Heart left ventricle (tissue), 16 donors: ENCODE measurements around the gene GLIS2. TPM values are rescaled to one million over a fixed set of nuclear protein-coding genes. Genes with fewer than 3 reads are reported as not detected.

Experiments used
- ATAC-seq, 4 donors: fragments of 200-7000 bp; cut with Tn5 transposase; one replicate each; pipeline ENCODE4 v1.9.1; 2020 to 2022; ENCODE audit warnings: moderate library complexity in 4 of 4, mild to moderate bottlenecking in 3 of 4, moderate number of reproducible peaks in 1 of 4
- DNase-seq, 5 donors: peaks; one replicate each; pipeline ENCODE4 v3.0.0-alpha.2; 2020
- H3K27ac ChIP-seq, 12 donors: fragments of 200-600 bp; sonication (generic) in 4 of 12; one replicate each; pipeline versions ENCODE4 v1.5.0 to v1.8.0; 2016 to 2022; ENCODE audit warnings: mild to moderate bottlenecking in 2 of 12
- H3K27me3 ChIP-seq, 9 donors: fragments of 200-600 bp; sonication (generic) in 2 of 9; one replicate each; pipeline versions ENCODE4 v1.5.1 to v1.8.0; 2016 to 2022; ENCODE audit warnings: mild to moderate bottlenecking in 3 of 9
- H3K36me3 ChIP-seq, 9 donors: fragments of 200-600 bp; sonication (generic) in 2 of 9; one replicate each; pipeline versions ENCODE4 v1.5.0 to v1.8.0; 2018 to 2022; ENCODE audit warnings: mild to moderate bottlenecking in 2 of 9
- H3K4me1 ChIP-seq, 12 donors: fragments of 200-600 bp; sonication (generic) in 4 of 12; one replicate each; pipeline versions ENCODE4 v1.5.0 to v1.8.0; 2016 to 2022; ENCODE audit warnings: mild to moderate bottlenecking in 3 of 12
- H3K4me3 ChIP-seq, 12 donors: fragments of 200-600 bp; sonication (generic) in 4 of 12; one replicate each; pipeline versions ENCODE4 v1.5.0 to v1.8.0; 2017 to 2022; ENCODE audit warnings: mild to moderate bottlenecking in 9 of 12, moderate library complexity in 4 of 12
- H3K9me3 ChIP-seq, 12 donors: fragments of 200-600 bp; sonication (generic) in 4 of 12; one replicate each; pipeline versions ENCODE4 v1.5.0 to v1.8.0; 2016 to 2022; ENCODE audit warnings: mild to moderate bottlenecking in 1 of 12
- CTCF ChIP-seq, 12 donors: fragments of 200-600 bp; sonication (generic) in 4 of 12; IDR thresholded peaks; one replicate each; pipeline versions ENCODE4 v1.5.0 to v1.8.0; 2018 to 2022; ENCODE audit warnings: antibody characterized with exemption in 12 of 12, mild to moderate bottlenecking in 5 of 12
- POLR2A ChIP-seq, 2 donors: fragments of 450-650 bp; IDR thresholded peaks; one replicate each; pipeline ENCODE4 v1.6.1; 2017; ENCODE audit warnings: antibody characterized with exemption in 2 of 2, mild to moderate bottlenecking in 2 of 2, moderate library complexity in 2 of 2
- WGBS, 4 donors: extraction: QIAGEN DNeasy Blood & Tissue Kit in 2 of 4; methylation state at CpG; one replicate each; pipeline versions ENCODE4 v1.1.5 to v1.1.7; 2013 to 2018; 5-methylcytosine and 5-hydroxymethylcytosine counted together
- intact Hi-C, 10 donors: fragments of 100-400 bp; cut with DNase I; formaldehyde crosslinking; loops; one replicate each; pipeline versions ENCODE4 v1.11.1 to v1.14.2; 2022
- polyA plus RNA-seq, 2 donors: library from polyadenylated mRNA; stranded (reverse); fragments of 200-250 nt; gene quantifications; one replicate each; pipeline ENCODE4 v1.2.3, GENCODE V29; 2013
- total RNA-seq, 9 donors: library from RNA; depleted of rRNA in 2 of 9; stranded (reverse); fragments of >200 nt in 2 of 9; fragmentation: NEBNext Ultra II Directional in 3 of 9; extraction: Animal tissue kit (Norgen Biotek cat#: 25700) in 3 of 9; gene quantifications; one replicate each; pipeline versions ENCODE4 v1.1.0 to v1.2.4, GENCODE V29; 2016 to 2023
- donor health status: ischemic (EF 13 %, LVEDD 7.1; RV severe dilation, severe dysfunction).
- donor health status: healthy with polysubstance abuse.
- donor health status: DM: no; HTN: yes; CAD: no.
- donor health status: DM: no; HTN: no; CAD: no.
- donor health status: ischemic (EF 25% LVEDD 6.9; RV normal size, moderate dysfunction).
- donor health status: ischemic (EF 25% LVEDD 5.7; RV mildly dilated, moderate dysfunction).
- donor health status: healthy.
- donor health status: DM: yes; HTN: yes; CAD: no.
- donor health status: ischemic (EF 35%, LVEDD 5.7; RV mildly dilated, moderate dysfunction).
- donor health status: nonischemic (EF 11% LVEDD 7.7; RV severe dilation, severe dysfunction).
- donor health status: DM: yes; HTN: yes; CAD: no.
- donor health status: PGD.
- donor health status: ischemic (EF 29% LVEDD 5.4; RV normal size, mild dysfunction).
- donor health status: nonischemic (EF 23%, LVEDD 6.1; RV moderate dilation, normal function).

GLIS2 gene
- total and polyA plus RNA-seq, 11 donors, result 7.6 to 23.4 (median 12.7) TPM

DNA sequence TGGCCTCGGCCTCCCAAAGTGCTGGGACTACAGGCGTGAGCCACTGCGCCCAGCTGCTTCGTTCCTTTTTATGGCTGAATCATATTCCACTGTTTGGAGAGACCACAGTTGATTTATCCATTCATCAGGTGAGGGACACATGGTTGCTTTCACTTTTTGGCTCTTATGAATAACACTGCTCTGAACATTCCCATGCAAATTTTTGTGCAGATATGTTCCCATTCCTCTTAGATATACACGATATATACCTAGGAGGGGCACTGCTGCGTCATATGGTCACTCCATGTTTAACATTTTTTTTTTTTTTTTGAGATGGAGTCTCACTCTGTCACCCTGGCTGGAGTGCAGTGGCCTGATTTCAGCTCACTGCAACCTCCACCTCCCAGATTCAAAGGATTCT, 13.9 kb upstream of the GLIS2 start:
- DNase-seq (no peak), ATAC-seq (no peak)
- TF ChIP-seq POLR2A (IDR thresholded peaks at IDR 0.05), result no peak
- TF ChIP-seq CTCF (IDR thresholded peaks at IDR 0.05), result no peak
- H3K4me3 ChIP-seq, result no peak overlapping the region
- intact Hi-C loops, result no loop called here
- no peaks in the 10 kb centered on the region for H3K27me3 ChIP-seq
- H3K4me1 ChIP-seq, result peaks cover 3 to 30% (median 21%) of the 10 kb centered on the region in 12 donors
- H3K9me3 ChIP-seq, result no peaks in the 10 kb centered on the region
- H3K36me3 ChIP-seq, result peaks cover 0 to 6% (median 0%) of the 10 kb centered on the region in 9 donors
- H3K27ac ChIP-seq, result no peak overlapping the region
- WGBS, 4 donors, result 95 to 98% (median 96%) methylated on average over 6 of the region's 6 CpGs

DNA sequence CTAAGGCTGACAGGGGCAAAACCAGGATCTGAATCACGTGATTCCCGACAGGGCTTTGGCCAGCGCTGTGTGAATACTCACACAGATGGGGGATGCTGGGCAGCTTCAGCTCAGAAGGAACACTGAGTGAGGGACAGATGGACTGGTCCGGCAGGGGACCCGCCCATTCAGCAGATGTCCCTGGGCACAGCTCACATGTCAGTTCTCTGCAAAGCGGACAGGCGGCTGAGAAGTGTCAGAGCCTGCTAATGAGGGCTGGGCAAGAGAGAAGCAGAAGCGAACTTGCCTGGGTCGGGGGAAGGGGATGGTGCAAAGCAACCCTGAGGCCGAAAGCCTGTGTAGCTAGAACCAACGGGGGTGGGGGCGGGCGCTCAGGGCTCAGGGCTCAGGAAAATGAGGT, 11.9 kb upstream of the GLIS2 start:
- WGBS, 4 donors, result 76 to 80% (median 79%) methylated on average over 12 to 13 of the region's 13 CpGs

DNA sequence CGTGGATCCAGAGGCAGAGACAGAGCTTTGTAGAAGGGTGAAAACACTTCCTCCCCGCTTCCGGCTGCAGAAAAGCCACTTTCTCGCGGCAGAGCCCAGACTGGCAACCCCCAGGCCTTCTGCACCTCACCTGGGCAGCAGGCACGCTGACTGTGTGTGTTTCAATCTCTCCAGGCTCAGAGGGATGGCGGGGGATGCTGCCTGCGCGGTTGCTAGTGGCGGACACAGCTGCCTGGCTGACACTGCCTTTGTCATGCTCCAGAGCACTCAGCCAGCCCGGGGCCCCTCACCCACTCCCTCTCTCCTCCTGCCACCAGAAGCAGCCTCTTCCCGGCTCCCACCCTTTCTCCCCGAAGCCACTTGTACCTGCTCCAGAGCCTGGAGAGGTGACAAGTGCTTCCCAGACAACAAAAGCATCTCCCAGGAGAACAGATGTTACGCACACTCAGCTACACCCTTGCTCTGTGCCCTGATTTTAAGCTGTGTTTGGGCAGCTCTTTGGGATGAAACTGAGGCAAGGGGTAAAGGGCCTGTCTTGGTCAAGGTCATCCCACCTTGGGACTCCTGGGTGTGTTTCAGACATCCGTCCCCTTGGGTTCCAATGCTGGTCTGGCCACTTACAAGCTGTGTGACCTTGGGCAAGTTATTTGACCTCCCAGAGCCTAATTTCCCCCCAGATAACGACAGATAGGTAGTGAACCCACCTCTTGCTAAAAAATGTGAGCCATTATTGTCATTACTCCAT, 9.2 kb upstream of the GLIS2 start:
- TF ChIP-seq CTCF (IDR thresholded peaks at IDR 0.05) (no peak), POLR2A (IDR thresholded peaks at IDR 0.05) (no peak)
- intact Hi-C loops, result no loop called here
- Histone ChIP-seq H3K36me3 (peaks cover 0 to 4% (median 0%) of the 10 kb centered on the region in 9 donors), H3K4me3 (peak overlapping the region in 11 of 12 donors; percentile 32 to 72 (median 57)), H3K27me3 (no peaks in the 10 kb centered on the region), H3K4me1 (peaks cover 0 to 25% (median 17%) of the 10 kb centered on the region in 12 donors), H3K9me3 (no peaks in the 10 kb centered on the region), H3K27ac (peak overlapping the region; percentile 59 to 91 (median 84))
- ATAC-seq (no peak), DNase-seq (no peak)
- 51 to 71% (median 62%) methylated on average over 7 to 16 of the region's 16 CpGs for WGBS, 4 donors

More for the DNA sequence above, 11.9 kb upstream of the GLIS2 start:
- intact Hi-C loops, result no loop called here
- TF ChIP-seq CTCF (IDR thresholded peaks at IDR 0.05), result no peak
- TF ChIP-seq POLR2A (IDR thresholded peaks at IDR 0.05), result no peak
- no peak overlapping the region for H3K4me3 ChIP-seq
- peaks cover 0 to 6% (median 0%) of the 10 kb centered on the region in 9 donors for H3K36me3 ChIP-seq
- peaks cover 3 to 30% (median 18%) of the 10 kb centered on the region in 12 donors for H3K4me1 ChIP-seq
- ATAC-seq, result no peak
- no peaks in the 10 kb centered on the region for H3K27me3 ChIP-seq
- H3K9me3 ChIP-seq, result no peaks in the 10 kb centered on the region
- DNase-seq, result no peak
- H3K27ac ChIP-seq, result no peak overlapping the region

DNA sequence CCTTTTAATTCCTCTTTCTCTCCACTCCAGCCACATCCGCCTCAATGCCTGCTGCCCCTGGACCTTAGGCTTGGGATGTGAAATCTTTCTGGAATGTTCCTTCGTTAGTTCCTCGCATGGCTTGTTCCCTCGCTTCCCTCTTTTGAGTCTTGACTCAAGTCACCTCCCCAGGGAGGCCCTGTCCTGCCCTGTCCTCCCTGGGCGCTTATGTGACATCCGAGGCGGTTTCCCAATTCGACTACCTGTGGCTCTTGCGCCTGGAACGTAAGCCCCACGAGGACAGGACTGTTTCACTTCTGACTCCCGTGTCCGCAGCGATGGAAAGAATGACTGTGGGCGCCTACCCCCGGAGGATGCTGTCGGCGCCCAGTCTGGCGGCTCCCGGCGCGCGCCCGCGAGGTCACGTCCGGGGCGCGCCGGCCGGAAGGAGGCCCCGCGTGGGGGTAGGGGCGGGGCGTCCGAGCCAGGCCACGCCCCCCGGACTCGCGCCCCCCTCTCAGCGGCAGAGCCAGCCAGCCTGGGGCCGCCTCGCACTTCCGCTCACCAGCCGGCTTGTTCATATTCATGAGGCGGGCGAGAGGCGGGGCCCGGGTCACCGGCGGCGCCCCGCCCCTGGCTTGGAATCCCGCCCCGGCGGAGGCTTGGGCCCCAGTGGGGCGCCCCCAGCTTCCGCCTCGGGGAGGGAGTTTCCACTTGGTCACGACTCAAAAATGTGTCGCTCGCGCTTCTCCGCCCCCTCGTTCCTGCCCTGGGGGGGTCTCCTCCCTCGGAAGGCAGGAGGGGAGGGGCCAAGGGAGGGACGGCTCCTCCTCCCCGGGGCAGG, 8.4 kb upstream of the GLIS2 start:
- ATAC-seq (peak; percentile 84 to 97 (median 94)), DNase-seq (peak; percentile 94 to 98 (median 98))
- Histone ChIP-seq H3K9me3 (no peaks in the 10 kb centered on the region), H3K27me3 (no peaks in the 10 kb centered on the region), H3K4me1 (peaks cover 0 to 25% (median 17%) of the 10 kb centered on the region in 12 donors), H3K27ac (peak overlapping the region; percentile 59 to 91 (median 84)), H3K4me3 (peak overlapping the region; percentile 16 to 72 (median 57)), H3K36me3 (no peaks in the 10 kb centered on the region)
- intact Hi-C loops, result no loop called here
- 3 to 18% (median 4%) methylated on average over 11 to 68 of the region's 68 CpGs for WGBS, 4 donors
- peak in 2 of 12 donors; percentile 28 for TF ChIP-seq CTCF (IDR thresholded peaks at IDR 0.05)
- peak in 1 of 2 donors; percentile 53 for TF ChIP-seq POLR2A (IDR thresholded peaks at IDR 0.05)
